WTC11 (cell line): ENCODE data around the gene ABCD4. TPM values are rescaled to one million over a fixed set of nuclear protein-coding genes. Genes with fewer than 3 reads are reported as not detected.
"Not testable (repeated sequence)": the region's sequence is repeated elsewhere in the genome, so short reads cannot be mapped to it uniquely, and the experiment has no call there.

Experiments
- ATAC-seq: fragments of 200-7000 bp; cut with Tn5 transposase; 2 replicates; pipeline ENCODE4 v1.10.0; 2021; ENCODE audit warnings: mild to moderate bottlenecking, moderate library complexity
- CTCF ChIA-PET: fragments of 300-600 bp; sonication (Branson Sonifier 250); formaldehyde crosslinking; loops from one replicate; lab custom pipeline; 2021; ENCODE audit warnings: antibody characterized with exemption; lab: Charles Lee
- POLR2A ChIA-PET: fragments of 350-600 bp; sonication (Branson Sonifier 250); formaldehyde crosslinking; loops from one replicate; lab custom pipeline; 2021; ENCODE audit warnings: antibody characterized with exemption; lab: Charles Lee
- DNase-seq: peaks from one replicate; pipeline ENCODE4 v3.0.0; 2021; ENCODE audit warnings: low spot score
- H3K27ac Mint-ChIP-seq: 2 replicates; pipeline ENCODE4 v1.8.0; 2021; ENCODE audit warnings: mixed read lengths
- H3K27me3 Mint-ChIP-seq: 2 replicates; pipeline ENCODE4 v1.8.0; 2021; ENCODE audit warnings: low read depth, mild to moderate bottlenecking, moderate library complexity, mixed read lengths
- H3K36me3 Mint-ChIP-seq: 2 replicates; pipeline ENCODE4 v1.8.0; 2021; ENCODE audit warnings: mixed read lengths
- H3K4me1 Mint-ChIP-seq: 2 replicates; pipeline ENCODE4 v1.8.0; 2022; ENCODE audit warnings: mixed read lengths
- H3K4me3 Mint-ChIP-seq: 2 replicates; pipeline ENCODE4 v1.8.0; 2021; ENCODE audit warnings: mild to moderate bottlenecking, moderate library complexity, mixed read lengths
- H3K9me3 Mint-ChIP-seq: 2 replicates; pipeline ENCODE4 v1.8.0; 2021; ENCODE audit warnings: mixed read lengths
- E2F5 ChIP-seq: sonication (generic); formaldehyde crosslinking; IDR thresholded peaks from 2 replicates; pipeline ENCODE4 v1.8.1; 2022; ENCODE audit warnings: mild to moderate bottlenecking, moderate library complexity, missing genetic modification reagents
- ELF4 ChIP-seq: sonication (generic); formaldehyde crosslinking; IDR thresholded peaks from 2 replicates; pipeline ENCODE4 v1.8.1; 2022; ENCODE audit warnings: low read depth, mild to moderate bottlenecking, moderate library complexity, missing genetic modification reagents
- ETV6 ChIP-seq: sonication (generic); formaldehyde crosslinking; IDR thresholded peaks from 2 replicates; pipeline ENCODE4 v1.8.1; 2022; ENCODE audit warnings: mild to moderate bottlenecking, missing genetic modification reagents
- GABPB1 ChIP-seq: sonication (generic); formaldehyde crosslinking; IDR thresholded peaks from 2 replicates; pipeline ENCODE4 v1.8.1; 2023; ENCODE audit warnings: mild to moderate bottlenecking, missing genetic modification reagents
- GRHL2 ChIP-seq: fragments of 250-450 bp; sonication (Bioruptor Pico); IDR thresholded peaks from 2 replicates; pipeline ENCODE4 v1.8.0; 2022; ENCODE audit warnings: mild to moderate bottlenecking, moderate library complexity; ENCODE audit not compliant: insufficient replicate concordance, severe bottlenecking
- OVOL2 ChIP-seq: fragments of 250-450 bp; sonication (Bioruptor Pico); IDR thresholded peaks from 2 replicates; pipeline ENCODE4 v1.9.0; 2021; ENCODE audit warnings: mild to moderate bottlenecking, borderline replicate concordance
- PREB ChIP-seq: sonication (generic); formaldehyde crosslinking; IDR thresholded peaks from 2 replicates; pipeline ENCODE4 v1.8.1; 2022; ENCODE audit warnings: mild to moderate bottlenecking, missing genetic modification reagents, moderate library complexity, borderline replicate concordance
- RORB ChIP-seq: fragments of 250-450 bp; sonication (Bioruptor Pico); IDR thresholded peaks from 2 replicates; pipeline ENCODE4 v1.9.0; 2021; ENCODE audit warnings: mild to moderate bottlenecking
- SMAD4 ChIP-seq: sonication (generic); formaldehyde crosslinking; IDR thresholded peaks from 2 replicates; pipeline ENCODE4 v1.8.0; 2022; ENCODE audit warnings: mild to moderate bottlenecking, missing genetic modification reagents
- STAT6 ChIP-seq: sonication (generic); formaldehyde crosslinking; conservative IDR thresholded peaks from 2 replicates; pipeline ENCODE4 v1.8.1; 2023; ENCODE audit warnings: mild to moderate bottlenecking, low read depth, missing genetic modification reagents, moderate library complexity
- USF1 ChIP-seq: sonication (generic); formaldehyde crosslinking; IDR thresholded peaks from 2 replicates; pipeline ENCODE4 v1.8.0; 2022; ENCODE audit warnings: mild to moderate bottlenecking, missing genetic modification reagents
- ZNF219 ChIP-seq: sonication (generic); formaldehyde crosslinking; IDR thresholded peaks from 2 replicates; pipeline ENCODE4 v1.8.0; 2023; ENCODE audit warnings: missing genetic modification reagents, mild to moderate bottlenecking, borderline replicate concordance
- ZNF263 ChIP-seq: sonication (generic); formaldehyde crosslinking; IDR thresholded peaks from 2 replicates; pipeline ENCODE4 v1.8.1; 2022; ENCODE audit warnings: low read depth, mild to moderate bottlenecking, moderate library complexity, missing genetic modification reagents
- ZNF317 ChIP-seq: sonication (generic); formaldehyde crosslinking; IDR thresholded peaks from 2 replicates; pipeline ENCODE4 v1.8.1; 2023; ENCODE audit warnings: low read depth, mild to moderate bottlenecking, moderate library complexity, missing genetic modification reagents, borderline replicate concordance
- ZNF512 ChIP-seq: sonication (generic); formaldehyde crosslinking; IDR thresholded peaks from 2 replicates; pipeline ENCODE4 v1.8.1; 2022; ENCODE audit warnings: missing genetic modification reagents, borderline replicate concordance
- ZSCAN18 ChIP-seq: fragments of 250-450 bp; sonication (Bioruptor Pico); IDR thresholded peaks from 2 replicates; pipeline ENCODE4 v2.1.2; 2022; ENCODE audit warnings: mild to moderate bottlenecking, moderate library complexity
- total RNA-seq: library from RNA; stranded (reverse); gene quantifications from 3 replicates; pipeline ENCODE4 v1.2.3, GENCODE V29; 2021

The ABCD4 gene
- total RNA-seq, 1 experiment from 2014 or later, result 90.2 TPM

- H3K9me3 Mint-ChIP-seq, H3K36me3 Mint-ChIP-seq, H3K4me3 Mint-ChIP-seq, H3K27me3 Mint-ChIP-seq, POLR2A ChIA-PET, DNase-seq, ATAC-seq: not testable (repeated sequence)
- Mint-ChIP-seq H3K4me1 (peaks cover 11% of the 10 kb centered on the region), H3K27ac (peak overlapping the region; percentile 7; the same call in 1 of the 2 replicates)
- CTCF ChIA-PET, result interaction anchor here (0.6 to 1.4 kb wide), 9 partner anchors 12 to 338 kb away, joined by 3 to 5 read pairs (median 4); no protein-coding TSS in a partner anchor
Observed at GRCh38 chr14:74270382-74271177, 32.2 kb downstream of the ABCD4 start.

GRCh38 chr14:74267588-74267987, 35.1 kb downstream of the ABCD4 start:
- Mint-ChIP-seq H3K36me3 (no peaks in the 10 kb centered on the region), H3K27me3 (no peaks in the 10 kb centered on the region; the same call in 1 of the 2 replicates), H3K4me1 (peaks cover 15% of the 10 kb centered on the region), H3K27ac (0 out of 2 replicates have a peak overlapping the region, but pooled peaks have one; percentile 29), H3K9me3 (no peaks in the 10 kb centered on the region), H3K4me3 (no peak overlapping the region)
- no peak for DNase-seq
- ChIA-PET POLR2A (interaction anchor here (0.6 kb wide), 1 partner anchor 116 kb away, joined by 3 read pairs; no protein-coding TSS in a partner anchor), CTCF (interaction anchor here (0.6 to 3.9 kb wide), 7 partner anchors 10 to 52 kb away, joined by 3 to 24 read pairs (median 4); no protein-coding TSS in a partner anchor)
- TF ChIP-seq USF1 (no peak), GABPB1 (no peak), OVOL2 (no peak), E2F5 (CRISPR knock-in tag) (no peak), ZNF317 (CRISPR knock-in tag) (no peak), ZNF219 (CRISPR knock-in tag) (no peak), ZNF263 (no peak), GRHL2 (CRISPR knock-in tag) (no peak), STAT6 (no peak), ELF4 (CRISPR knock-in tag) (no peak), ZSCAN18 (no peak), PREB (CRISPR knock-in tag) (no peak), ETV6 (no peak), SMAD4 (no peak), ZNF512 (CRISPR knock-in tag) (no peak), RORB (CRISPR knock-in tag) (no peak)
- peak; percentile 35; the same call in 1 of the 2 replicates for ATAC-seq
